HL-60/S4 treated with phorbol 12-myristate 13-acetate at 8.2 ng/mL for 4 days and 3 days (cell line): ENCODE results near the gene PHF14.
"Not testable (repeated sequence)": the region's sequence is repeated elsewhere in the genome, so short reads cannot be mapped to it uniquely, and the experiment has no call there.

Experiments used
- in situ Hi-C: fragments of 300-500 bp; cut with MboI; formaldehyde crosslinking; loops from 2 replicates; pipeline ENCODE4 v1.15.0; 2022; ENCODE audit warnings: low sequenced_read_pairs

The PHF14 gene

GRCh38 chr7:10973061-10973941, at the start of gene PHF14:
TSS of gene PHF14 (plus strand) at chr7:10973872. CDS start at chr7:10974324, 452 bp downstream.
- in situ Hi-C loops: no loop called here

- in situ Hi-C loops: no loop called here
Measured at GRCh38 chr7:10924370-10924769, 49.3 kb upstream of the PHF14 start.

GRCh38 chr7:10928203-10928602, 45.5 kb upstream of the PHF14 start:
- in situ Hi-C loops: not testable (repeated sequence)

- in situ Hi-C loops: no loop called here
Measured at GRCh38 chr7:10930551-10930950, 43.1 kb upstream of the PHF14 start.

- in situ Hi-C loops: no loop called here
Measured at GRCh38 chr7:10931161-10931560, 42.5 kb upstream of the PHF14 start.

- in situ Hi-C loops: no loop called here
Measured at GRCh38 chr7:10934292-10934691, 39.4 kb upstream of the PHF14 start.

GRCh38 chr7:10939237-10939910, 34.3 kb upstream of the PHF14 start:
- in situ Hi-C loops: no loop called here

- in situ Hi-C loops: no loop called here
Measured at GRCh38 chr7:10939911-10940703, 33.6 kb upstream of the PHF14 start.

GRCh38 chr7:10940704-10941355, 32.8 kb upstream of the PHF14 start:
- in situ Hi-C loops: no loop called here

- in situ Hi-C loops: no loop called here
Measured at GRCh38 chr7:10950494-10950893, 23.2 kb upstream of the PHF14 start.

GRCh38 chr7:10950974-10951578, 22.6 kb upstream of the PHF14 start:
- in situ Hi-C loops: not testable (repeated sequence)

GRCh38 chr7:10952588-10952987, 21.1 kb upstream of the PHF14 start:
- in situ Hi-C loops: no loop called here

- in situ Hi-C loops: not testable (repeated sequence)
Measured at GRCh38 chr7:10953078-10953750, 20.5 kb upstream of the PHF14 start.

- in situ Hi-C loops: no loop called here
Measured at GRCh38 chr7:10956528-10956927, 17.1 kb upstream of the PHF14 start.

GRCh38 chr7:10960242-10960641, 13.4 kb upstream of the PHF14 start:
- in situ Hi-C loops: not testable (repeated sequence)

GRCh38 chr7:10965016-10965415, 8.7 kb upstream of the PHF14 start:
- in situ Hi-C loops: not testable (repeated sequence)

GRCh38 chr7:10972174-10972573, 1.5 kb upstream of the PHF14 start:
- in situ Hi-C loops: no loop called here

- in situ Hi-C loops: no loop called here
Measured at GRCh38 chr7:10973942-10974911, 555 bp downstream of the PHF14 start.

GRCh38 chr7:10977113-10977512, 3.4 kb downstream of the PHF14 start:
- in situ Hi-C loops: no loop called here
